Pancreas (tissue), 10 donors: ENCODE data around the gene SPTB. TPM values are rescaled to one million over a fixed set of nuclear protein-coding genes. Genes with fewer than 3 reads are reported as not detected.

Experiments
- ATAC-seq, 4 donors: fragments of 200-7000 bp; cut with Tn5 transposase; one replicate each; pipeline versions ENCODE4 v1.8.0 to v1.9.1; 2020; ENCODE audit warnings: mild to moderate bottlenecking in 4 of 4, moderate library complexity in 4 of 4
- DNase-seq, 6 donors: peaks; one replicate each; pipeline ENCODE4 v3.0.0-alpha.2; 2020
- FAIRE-seq: peaks from 2 replicates; lab custom pipeline; 2012; peaks lifted over from hg19 to GRCh38; lab: Jason Lieb, UNC
- H3K27ac ChIP-seq, 4 donors: fragments of 200-600 bp; sonication (generic); 1 replicate in 3 of 4; 2 replicates in 1 of 4; pipeline versions ENCODE4 v1.5.0 to v1.8.0; 2020
- H3K27me3 ChIP-seq, 4 donors: fragments of 200-600 bp; one replicate each; pipeline ENCODE4 v1.8.0; 2021
- H3K36me3 ChIP-seq, 3 donors: fragments of 200-600 bp; sonication (generic) in 1 of 3; one replicate each; pipeline versions ENCODE4 v1.5.0 to v1.8.0; 2020 to 2021
- H3K4me1 ChIP-seq, 3 donors: fragments of 200-600 bp; one replicate each; pipeline ENCODE4 v1.8.0; 2021
- H3K4me3 ChIP-seq, 4 donors: fragments of 200-600 bp; sonication (generic) in 2 of 4; one replicate each; pipeline versions ENCODE4 v1.5.0 to v1.8.0; 2020 to 2021
- H3K9me3 ChIP-seq, 4 donors: fragments of 200-600 bp; one replicate each; pipeline ENCODE4 v1.8.0; 2021
- CTCF ChIP-seq, 4 donors: fragments of 200-600 bp; sonication (generic) in 3 of 4; IDR thresholded peaks; one replicate each; pipeline versions ENCODE4 v1.5.0 to v1.8.0; 2021; ENCODE audit warnings: antibody characterized with exemption in 4 of 4
- WGBS, 2 donors: extraction: QIAGEN DNeasy Blood & Tissue Kit; methylation state at CpG; one replicate each; pipeline ENCODE4 v1.1.7; 2013; 5-methylcytosine and 5-hydroxymethylcytosine counted together
- intact Hi-C, 3 donors: fragments of 100-400 bp; cut with DNase I; formaldehyde crosslinking; loops; one replicate each; pipeline versions ENCODE4 v1.11.1 to v1.14.2; 2022
- polyA plus RNA-seq, 2 donors: library from polyadenylated mRNA; stranded (reverse); fragments of 200-250 nt; gene quantifications; one replicate each; pipeline ENCODE4 v1.2.3, GENCODE V29; 2013
- total RNA-seq, 6 donors: library from RNA; stranded (reverse); fragmentation: NEBNext Ultra II Directional in 4 of 6; extraction: Animal tissue kit (Norgen Biotek cat#: 25700) in 4 of 6; gene quantifications; one replicate each; pipeline versions ENCODE4 v1.2.1 to v1.2.4, GENCODE V29; 2021 to 2023
- donor health status: healthy with polysubstance abuse.
- donor health status: DM: no; HTN: no; CAD: no; lungs with moderate emphysema.
- donor health status: DM: no; HTN: no; CAD: no.
- donor health status: control.
- donor health status: control.
- donor health status: Bipolar disorder and iron deficiency.
- donor health status: DM: yes; HTN: yes; CAD: no.
- donor health status: DM: no; HTN: no; CAD: no.
- donor health status: DM: no; HTN: no; CAD: no.
- donor health status: DM: yes; HTN: yes; CAD: no.

The SPTB gene
- total and polyA plus RNA-seq, 8 donors, result 0.73 to 6.5 (median 2.8) TPM

- H3K4me1 ChIP-seq, result no peaks in the 10 kb centered on the region
- no peaks in the 10 kb centered on the region for H3K9me3 ChIP-seq
- no peak for ATAC-seq
- intact Hi-C loops, result no loop called here
- no peak overlapping the region for H3K4me3 ChIP-seq
- FAIRE-seq, result no peak
- WGBS, 2 donors, result 73 to 76% methylated on average over 2 of the region's 2 CpGs
- H3K27ac ChIP-seq, result no peak overlapping the region
- no peaks in the 10 kb centered on the region for H3K27me3 ChIP-seq
- no peaks in the 10 kb centered on the region for H3K36me3 ChIP-seq
- TF ChIP-seq CTCF (IDR thresholded peaks at IDR 0.05), result no peak
- DNase-seq, result no peak
Observed at GRCh38 chr14:64844272-64844671, 35.4 kb downstream of the SPTB start.

- intact Hi-C loops, result no loop called here
- Histone ChIP-seq H3K4me1 (no peaks in the 10 kb centered on the region), H3K27ac (no peak overlapping the region), H3K27me3 (no peaks in the 10 kb centered on the region), H3K4me3 (no peak overlapping the region), H3K36me3 (no peaks in the 10 kb centered on the region), H3K9me3 (no peaks in the 10 kb centered on the region)
- DNase-seq (no peak), ATAC-seq (no peak), FAIRE-seq (no peak)
- TF ChIP-seq CTCF (IDR thresholded peaks at IDR 0.05), result no peak
- 75 to 82% methylated on average over 6 of the region's 6 CpGs for WGBS, 2 donors
Observed at GRCh38 chr14:64843548-64843947, 36.2 kb downstream of the SPTB start.

- no peak overlapping the region for H3K27ac ChIP-seq
- H3K27me3 ChIP-seq, result no peaks in the 10 kb centered on the region
- WGBS, 2 donors, result 78 to 79% methylated on average over 18 of the region's 18 CpGs
- no peak overlapping the region for H3K4me3 ChIP-seq
- no peaks in the 10 kb centered on the region for H3K4me1 ChIP-seq
- FAIRE-seq (no peak), DNase-seq (no peak), ATAC-seq (peak in 1 of 4 donors; percentile 32)
- TF ChIP-seq CTCF (IDR thresholded peaks at IDR 0.05), result no peak
- H3K9me3 ChIP-seq, result no peaks in the 10 kb centered on the region
- no peaks in the 10 kb centered on the region for H3K36me3 ChIP-seq
- intact Hi-C loops, result no loop called here
Observed at GRCh38 chr14:64841772-64842750, 37.6 kb downstream of the SPTB start.

GRCh38 chr14:64841121-64841651 lies 38.5 kb downstream of the SPTB start:
- TF ChIP-seq CTCF (IDR thresholded peaks at IDR 0.05), result no peak
- intact Hi-C loops, result no loop called here
- no peaks in the 10 kb centered on the region for H3K9me3 ChIP-seq
- no peak overlapping the region for H3K27ac ChIP-seq
- FAIRE-seq (no peak), ATAC-seq (peak in 1 of 4 donors; percentile 50), DNase-seq (no peak)
- no peak overlapping the region for H3K4me3 ChIP-seq
- no peaks in the 10 kb centered on the region for H3K36me3 ChIP-seq
- WGBS, 2 donors, result 53 to 58% methylated on average over 6 of the region's 6 CpGs
- H3K4me1 ChIP-seq, result no peaks in the 10 kb centered on the region
- H3K27me3 ChIP-seq, result no peaks in the 10 kb centered on the region

GRCh38 chr14:64838656-64839055 lies 41.1 kb downstream of the SPTB start:
- WGBS, 2 donors, result 88 to 91% methylated on average over 5 of the region's 5 CpGs
- H3K36me3 ChIP-seq, result no peaks in the 10 kb centered on the region
- TF ChIP-seq CTCF (IDR thresholded peaks at IDR 0.05), result no peak
- no peaks in the 10 kb centered on the region for H3K27me3 ChIP-seq
- ATAC-seq (peak in 1 of 4 donors; percentile 20), FAIRE-seq (no peak), DNase-seq (no peak)
- no peak overlapping the region for H3K27ac ChIP-seq
- H3K4me3 ChIP-seq, result no peak overlapping the region
- intact Hi-C loops, result no loop called here
- no peaks in the 10 kb centered on the region for H3K9me3 ChIP-seq
- H3K4me1 ChIP-seq, result no peaks in the 10 kb centered on the region
